Body of pancreas (tissue), 4 donors: ENCODE data around the gene CCL4.

Source experiments
- POLR2A ChIP-seq, 3 donors: fragments of 450-650 bp; IDR thresholded peaks; one replicate each; pipeline ENCODE4 v1.6.1; 2016; ENCODE audit warnings: antibody characterized with exemption in 3 of 3, mild to moderate bottlenecking in 2 of 3
- TF ChIP-seq, protein P1 (sequence below), 7 experiments: fragments of 450-650 bp in 4 of 7; fragments of 200-600 bp in 3 of 7; sonication (generic) in 3 of 7; IDR thresholded peaks; one replicate each; pipeline ENCODE4 v1.5.1; 2016 to 2019; ENCODE audit warnings: antibody characterized with exemption in 7 of 7

DNA sequence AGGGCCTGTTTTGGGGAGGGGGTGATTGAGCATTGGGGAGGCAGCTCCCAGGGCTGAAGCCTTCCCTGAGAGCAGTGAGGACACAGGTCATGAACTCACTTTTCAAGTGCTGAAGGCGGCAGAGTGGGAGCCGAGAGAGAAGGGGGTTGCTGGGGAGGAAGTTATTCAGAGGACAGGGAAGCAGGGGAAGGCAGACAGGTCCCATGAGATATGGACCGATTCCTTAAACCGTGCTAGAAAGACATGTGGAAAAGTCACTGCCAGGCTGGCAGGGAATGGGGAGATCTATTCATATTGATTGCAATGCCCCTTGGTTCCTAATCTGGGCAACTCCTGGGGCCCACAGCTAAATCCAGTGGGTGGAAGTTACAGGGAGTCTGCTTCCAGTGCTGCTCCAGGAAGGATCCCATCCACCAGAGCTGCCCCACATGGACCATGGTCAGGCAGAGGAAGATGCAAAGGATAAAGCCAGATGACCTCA, 1.1 kb downstream of the CCL4 start:
- TF ChIP-seq, protein P1, sequence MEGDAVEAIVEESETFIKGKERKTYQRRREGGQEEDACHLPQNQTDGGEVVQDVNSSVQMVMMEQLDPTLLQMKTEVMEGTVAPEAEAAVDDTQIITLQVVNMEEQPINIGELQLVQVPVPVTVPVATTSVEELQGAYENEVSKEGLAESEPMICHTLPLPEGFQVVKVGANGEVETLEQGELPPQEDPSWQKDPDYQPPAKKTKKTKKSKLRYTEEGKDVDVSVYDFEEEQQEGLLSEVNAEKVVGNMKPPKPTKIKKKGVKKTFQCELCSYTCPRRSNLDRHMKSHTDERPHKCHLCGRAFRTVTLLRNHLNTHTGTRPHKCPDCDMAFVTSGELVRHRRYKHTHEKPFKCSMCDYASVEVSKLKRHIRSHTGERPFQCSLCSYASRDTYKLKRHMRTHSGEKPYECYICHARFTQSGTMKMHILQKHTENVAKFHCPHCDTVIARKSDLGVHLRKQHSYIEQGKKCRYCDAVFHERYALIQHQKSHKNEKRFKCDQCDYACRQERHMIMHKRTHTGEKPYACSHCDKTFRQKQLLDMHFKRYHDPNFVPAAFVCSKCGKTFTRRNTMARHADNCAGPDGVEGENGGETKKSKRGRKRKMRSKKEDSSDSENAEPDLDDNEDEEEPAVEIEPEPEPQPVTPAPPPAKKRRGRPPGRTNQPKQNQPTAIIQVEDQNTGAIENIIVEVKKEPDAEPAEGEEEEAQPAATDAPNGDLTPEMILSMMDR (IDR thresholded peaks at IDR 0.05): no peak
- TF ChIP-seq POLR2A (IDR thresholded peaks at IDR 0.05): no peak
